Karpas-422 (cell line): Measurements from ENCODE around the gene OR8D2. TPM values are rescaled to one million over a fixed set of nuclear protein-coding genes. Genes with fewer than 3 reads are reported as not detected.
"Not testable (repeated sequence)": the region's sequence is repeated elsewhere in the genome, so short reads cannot be mapped to it uniquely, and the experiment has no call there.

ENCODE experiments used
- DNase-seq: peaks from one replicate; pipeline ENCODE4 v3.0.0-alpha.2; 2015
- H2AFZ ChIP-seq: fragments of 200-600 bp; sonication (generic); 2 replicates; pipeline ENCODE4 v1.6.1; 2014; ENCODE audit warnings: antibody characterized with exemption, low read length, mixed read lengths
- H3K27ac ChIP-seq: fragments of 200-600 bp; sonication (generic); 2 replicates; pipeline ENCODE4 v1.5.1; 2014; ENCODE audit warnings: mild to moderate bottlenecking, low read length, moderate library complexity
- H3K27me3 ChIP-seq: fragments of 200-600 bp; sonication (generic); 2 replicates; pipeline ENCODE4 v1.6.1; 2014; ENCODE audit warnings: low read length, mixed read lengths
- H3K36me3 ChIP-seq: fragments of 200-600 bp; sonication (generic); 2 replicates; pipeline ENCODE4 v1.6.1; 2014; ENCODE audit warnings: low read length, mixed read lengths; ENCODE audit not compliant: insufficient read depth
- H3K4me1 ChIP-seq: fragments of 200-600 bp; sonication (generic); 2 replicates; pipeline ENCODE4 v1.6.1; 2014; ENCODE audit warnings: mild to moderate bottlenecking, low read length, mixed read lengths
- H3K4me2 ChIP-seq: fragments of 200-600 bp; sonication (generic); 2 replicates; pipeline ENCODE4 v1.6.1; 2014; ENCODE audit warnings: low read length, low read depth, mild to moderate bottlenecking; ENCODE audit not compliant: poor library complexity, severe bottlenecking
- H3K4me3 ChIP-seq: fragments of 200-600 bp; sonication (generic); 2 replicates; pipeline ENCODE4 v1.5.1; 2014; ENCODE audit warnings: mild to moderate bottlenecking, antibody characterized with exemption, low read length, mixed read lengths
- H3K79me2 ChIP-seq: fragments of 200-600 bp; sonication (generic); 2 replicates; pipeline ENCODE4 v1.6.1; 2014; ENCODE audit warnings: mild to moderate bottlenecking, low read length, mixed read lengths
- H3K9ac ChIP-seq: fragments of 200-600 bp; sonication (generic); 2 replicates; pipeline ENCODE4 v1.6.0; 2014; ENCODE audit warnings: low read length
- H3K9me2 ChIP-seq: fragments of 200-600 bp; sonication (generic), shearing (Covaris generic); replicated peaks from 2 replicates; pipeline ENCODE4 v1.6.0; 2014; ENCODE audit warnings: mild to moderate bottlenecking, low read length, moderate library complexity; ENCODE audit not compliant: insufficient read depth
- H3K9me3 ChIP-seq: fragments of 300-700, 200-600 bp; sonication (generic); 2 replicates; pipeline ENCODE4 v1.6.1; 2014; ENCODE audit warnings: low read length, mixed read lengths
- H4K20me1 ChIP-seq: fragments of 200-600 bp; sonication (generic); 2 replicates; pipeline ENCODE4 v1.6.1; 2014; ENCODE audit warnings: mild to moderate bottlenecking, antibody characterized with exemption, low read length, low read depth; ENCODE audit not compliant: insufficient read depth
- total RNA-seq: library from RNA; depleted of rRNA; stranded (reverse); fragments of >200 nt; shearing (Covaris generic); gene quantifications from 2 replicates; pipeline ENCODE4 v1.2.3, GENCODE V29; 2014; ENCODE audit warnings: low replicate concordance; rRNA removed

OR8D2 gene
- total RNA-seq, 1 experiment from 2014 or later = not detected

- Histone ChIP-seq H3K4me3 (no peak overlapping the region), H3K4me1 (no peaks in the 10 kb centered on the region), H3K36me3 (no peaks in the 10 kb centered on the region), H3K9ac (no peak overlapping the region), H3K4me2 (no peak overlapping the region), H4K20me1 (no peaks in the 10 kb centered on the region), H3K9me2 (no peaks in the 10 kb centered on the region), H2AFZ (no peak overlapping the region), H3K79me2 (no peaks in the 10 kb centered on the region), H3K27ac (no peak overlapping the region), H3K27me3 (no peaks in the 10 kb centered on the region), H3K9me3 (no peaks in the 10 kb centered on the region)
- no peak for DNase-seq
These were observed 42.8 kb downstream of the OR8D2 start for GRCh38 chr11:124277207-124277606.

- H3K4me1 ChIP-seq = no peaks in the 10 kb centered on the region
- H3K36me3 ChIP-seq = no peaks in the 10 kb centered on the region
- no peak overlapping the region for H3K27ac ChIP-seq
- H4K20me1 ChIP-seq = no peaks in the 10 kb centered on the region
- H3K4me2 ChIP-seq = no peak overlapping the region
- no peak overlapping the region for H3K4me3 ChIP-seq
- no peak overlapping the region for H2AFZ ChIP-seq
- no peak for DNase-seq
- no peaks in the 10 kb centered on the region for H3K27me3 ChIP-seq
- no peaks in the 10 kb centered on the region for H3K9me2 ChIP-seq
- no peak overlapping the region for H3K9ac ChIP-seq
- H3K79me2 ChIP-seq = no peaks in the 10 kb centered on the region
- no peaks in the 10 kb centered on the region for H3K9me3 ChIP-seq
These were observed 43.9 kb downstream of the OR8D2 start for GRCh38 chr11:124276081-124276480.

- no peaks in the 10 kb centered on the region for H3K4me1 ChIP-seq
- no peaks in the 10 kb centered on the region for H4K20me1 ChIP-seq
- H2AFZ ChIP-seq = no peak overlapping the region
- no peaks in the 10 kb centered on the region for H3K79me2 ChIP-seq
- no peaks in the 10 kb centered on the region for H3K9me3 ChIP-seq
- H3K9me2 ChIP-seq = no peaks in the 10 kb centered on the region
- H3K4me3 ChIP-seq = no peak overlapping the region
- no peak for DNase-seq
- no peak overlapping the region for H3K9ac ChIP-seq
- H3K36me3 ChIP-seq = no peaks in the 10 kb centered on the region
- H3K27me3 ChIP-seq = no peaks in the 10 kb centered on the region
- H3K4me2 ChIP-seq = no peak overlapping the region
- H3K27ac ChIP-seq = no peak overlapping the region
These were observed 46.0 kb downstream of the OR8D2 start for GRCh38 chr11:124274000-124274399.

- not testable (repeated sequence) for H3K4me2 ChIP-seq
These were observed 49.1 kb downstream of the OR8D2 start for GRCh38 chr11:124270886-124271285.

More at GRCh38 chr11:124270886-124271285, 49.1 kb downstream of the OR8D2 start:
- not testable (repeated sequence) for H2AFZ ChIP-seq, H3K4me3 ChIP-seq, H3K9me2 ChIP-seq, H4K20me1 ChIP-seq, H3K27ac ChIP-seq, H3K9ac ChIP-seq, H3K9me3 ChIP-seq, DNase-seq, H3K27me3 ChIP-seq, H3K4me1 ChIP-seq, H3K79me2 ChIP-seq, H3K36me3 ChIP-seq

Other genes starting within 250 kb of the OR8D2 start
- gene VWA5A, start 204.7 kb downstream of the OR8D2 start, total RNA-seq = not detected in 2 replicates
- not detected in 2 replicates for gene OR10D3, start 136.9 kb downstream of the OR8D2 start, total RNA-seq
- not detected in 2 replicates for gene OR8G1, start 79.1 kb downstream of the OR8D2 start, total RNA-seq
- gene OR8G5, start 63.8 kb downstream of the OR8D2 start, total RNA-seq = not detected in 2 replicates
- gene OR8D1, start 6.2 kb downstream of the OR8D2 start, total RNA-seq = not detected in 2 replicates
- not detected in 2 replicates for gene OR8B2, start 64.3 kb upstream of the OR8D2 start, total RNA-seq
- not detected in 2 replicates for gene OR8B3, start 78.8 kb upstream of the OR8D2 start, total RNA-seq
- not detected in 2 replicates for gene OR8B4, start 104.7 kb upstream of the OR8D2 start, total RNA-seq
- gene OR8B8, start 125.5 kb upstream of the OR8D2 start, total RNA-seq = not detected in 2 replicates
- gene OR8B12, start 223.5 kb upstream of the OR8D2 start, total RNA-seq = not detected in 2 replicates
- gene OR8A1, start 249.8 kb upstream of the OR8D2 start, total RNA-seq = not detected in 2 replicates